ENCODE measurements around the gene APBB2.

DNA sequence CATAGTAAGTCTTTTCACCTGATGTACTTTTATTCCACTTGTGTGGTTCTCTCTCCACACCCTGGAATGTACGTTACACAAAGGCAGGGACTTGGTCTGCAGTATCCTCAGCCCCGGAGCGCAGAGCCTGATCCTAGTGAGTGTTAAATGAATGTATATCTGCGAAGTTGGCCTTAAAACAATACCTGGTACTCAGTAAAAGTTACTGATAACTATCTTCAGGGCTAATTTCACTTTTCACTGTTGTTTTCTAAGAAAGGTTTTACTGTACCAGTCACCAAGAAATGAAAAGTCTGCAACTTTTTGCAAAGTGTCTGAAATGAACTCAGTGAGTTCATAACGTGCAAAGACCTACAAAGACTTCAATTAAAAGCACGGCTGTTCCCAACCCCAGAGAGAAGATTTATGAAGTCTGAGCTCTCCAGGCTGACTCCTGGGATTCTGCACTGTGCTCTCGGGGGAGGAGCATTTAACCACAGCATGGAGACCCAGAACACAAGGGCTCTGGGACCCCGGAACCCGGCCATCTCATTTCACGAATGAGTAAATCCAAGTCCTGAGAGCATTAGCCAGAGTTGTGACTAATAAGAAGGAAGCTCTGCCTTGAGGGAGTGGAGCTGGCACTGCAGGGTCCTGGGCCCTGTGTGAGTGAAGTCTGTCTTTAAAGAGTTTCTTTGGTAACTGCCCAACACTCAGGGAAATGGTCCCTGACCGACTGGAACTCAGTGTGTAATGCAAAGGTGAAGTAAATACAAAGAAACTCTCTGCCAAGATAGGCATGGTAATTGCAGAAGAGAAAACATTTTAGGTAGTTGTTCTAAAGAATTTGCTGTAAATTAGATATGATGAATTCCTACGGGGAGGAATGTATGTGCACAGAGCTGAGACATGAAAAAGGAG lies 298.8 kb downstream of the APBB2 start:
- TF ChIP-seq, protein P1, sequence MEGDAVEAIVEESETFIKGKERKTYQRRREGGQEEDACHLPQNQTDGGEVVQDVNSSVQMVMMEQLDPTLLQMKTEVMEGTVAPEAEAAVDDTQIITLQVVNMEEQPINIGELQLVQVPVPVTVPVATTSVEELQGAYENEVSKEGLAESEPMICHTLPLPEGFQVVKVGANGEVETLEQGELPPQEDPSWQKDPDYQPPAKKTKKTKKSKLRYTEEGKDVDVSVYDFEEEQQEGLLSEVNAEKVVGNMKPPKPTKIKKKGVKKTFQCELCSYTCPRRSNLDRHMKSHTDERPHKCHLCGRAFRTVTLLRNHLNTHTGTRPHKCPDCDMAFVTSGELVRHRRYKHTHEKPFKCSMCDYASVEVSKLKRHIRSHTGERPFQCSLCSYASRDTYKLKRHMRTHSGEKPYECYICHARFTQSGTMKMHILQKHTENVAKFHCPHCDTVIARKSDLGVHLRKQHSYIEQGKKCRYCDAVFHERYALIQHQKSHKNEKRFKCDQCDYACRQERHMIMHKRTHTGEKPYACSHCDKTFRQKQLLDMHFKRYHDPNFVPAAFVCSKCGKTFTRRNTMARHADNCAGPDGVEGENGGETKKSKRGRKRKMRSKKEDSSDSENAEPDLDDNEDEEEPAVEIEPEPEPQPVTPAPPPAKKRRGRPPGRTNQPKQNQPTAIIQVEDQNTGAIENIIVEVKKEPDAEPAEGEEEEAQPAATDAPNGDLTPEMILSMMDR (IDR thresholded peaks at IDR 0.05): no peak
- TF ChIP-seq POLR2AphosphoS5 (IDR thresholded peaks at IDR 0.05) (no peak), POLR2A (IDR thresholded peaks at IDR 0.05) (no peak)

Measured in prostate gland (tissue), 2 donors.